ENCODE results near the gene ZNF689.

Gene ZNF689

DNA sequence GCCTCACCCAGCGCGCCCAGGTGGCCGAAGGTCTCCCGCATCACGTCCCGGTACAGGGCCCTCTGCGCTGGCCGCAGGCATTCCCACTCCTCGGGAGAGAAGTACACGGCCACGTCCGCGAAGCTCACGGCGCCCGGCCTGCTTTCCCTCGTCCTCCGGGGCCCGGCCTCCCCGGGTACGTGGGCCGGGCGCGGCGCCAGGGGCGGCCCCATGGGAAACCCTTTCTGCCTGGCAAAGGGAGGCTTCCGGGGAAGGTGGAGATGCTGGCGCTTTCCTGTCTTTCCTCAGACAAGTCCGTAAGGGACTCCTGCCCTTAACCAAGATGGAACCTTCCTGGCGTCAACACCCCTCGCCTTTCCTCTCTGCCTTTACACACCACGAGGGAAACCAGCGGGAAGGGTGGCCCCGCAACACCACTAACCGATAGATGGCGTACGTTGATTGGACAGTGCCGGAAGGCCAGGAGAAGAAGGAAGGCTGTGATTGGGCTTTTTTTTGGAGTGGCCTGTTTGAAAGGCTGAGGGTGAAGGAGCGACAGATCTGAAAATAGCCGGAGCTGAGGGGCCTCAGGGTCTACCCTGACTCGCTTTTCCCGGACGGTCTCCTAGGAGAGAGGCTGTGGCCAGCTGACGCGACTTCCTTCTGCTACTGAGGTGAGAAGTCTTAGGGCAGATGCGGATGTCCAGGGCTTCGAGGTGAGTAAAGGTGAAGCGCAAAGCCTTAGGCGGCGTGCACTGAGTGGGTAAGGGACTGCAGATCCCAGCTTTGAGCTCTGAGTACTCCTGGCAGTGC lies 24.6 kb downstream of the ZNF689 start, which contains the start of gene ZNF785:
ZNF785 (minus strand) TSS at position 298 of the 792 bp plus-strand sequence; CDS start at position 212, 86 bp downstream.
- TF ChIP-seq, protein P1, sequence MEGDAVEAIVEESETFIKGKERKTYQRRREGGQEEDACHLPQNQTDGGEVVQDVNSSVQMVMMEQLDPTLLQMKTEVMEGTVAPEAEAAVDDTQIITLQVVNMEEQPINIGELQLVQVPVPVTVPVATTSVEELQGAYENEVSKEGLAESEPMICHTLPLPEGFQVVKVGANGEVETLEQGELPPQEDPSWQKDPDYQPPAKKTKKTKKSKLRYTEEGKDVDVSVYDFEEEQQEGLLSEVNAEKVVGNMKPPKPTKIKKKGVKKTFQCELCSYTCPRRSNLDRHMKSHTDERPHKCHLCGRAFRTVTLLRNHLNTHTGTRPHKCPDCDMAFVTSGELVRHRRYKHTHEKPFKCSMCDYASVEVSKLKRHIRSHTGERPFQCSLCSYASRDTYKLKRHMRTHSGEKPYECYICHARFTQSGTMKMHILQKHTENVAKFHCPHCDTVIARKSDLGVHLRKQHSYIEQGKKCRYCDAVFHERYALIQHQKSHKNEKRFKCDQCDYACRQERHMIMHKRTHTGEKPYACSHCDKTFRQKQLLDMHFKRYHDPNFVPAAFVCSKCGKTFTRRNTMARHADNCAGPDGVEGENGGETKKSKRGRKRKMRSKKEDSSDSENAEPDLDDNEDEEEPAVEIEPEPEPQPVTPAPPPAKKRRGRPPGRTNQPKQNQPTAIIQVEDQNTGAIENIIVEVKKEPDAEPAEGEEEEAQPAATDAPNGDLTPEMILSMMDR (conservative IDR thresholded peaks at IDR 0.05), result no peak; the same call in 1 of the 2 replicates
- H3K27ac ChIP-seq, result peak within 1 kb of the TSS; percentile 86

DNA sequence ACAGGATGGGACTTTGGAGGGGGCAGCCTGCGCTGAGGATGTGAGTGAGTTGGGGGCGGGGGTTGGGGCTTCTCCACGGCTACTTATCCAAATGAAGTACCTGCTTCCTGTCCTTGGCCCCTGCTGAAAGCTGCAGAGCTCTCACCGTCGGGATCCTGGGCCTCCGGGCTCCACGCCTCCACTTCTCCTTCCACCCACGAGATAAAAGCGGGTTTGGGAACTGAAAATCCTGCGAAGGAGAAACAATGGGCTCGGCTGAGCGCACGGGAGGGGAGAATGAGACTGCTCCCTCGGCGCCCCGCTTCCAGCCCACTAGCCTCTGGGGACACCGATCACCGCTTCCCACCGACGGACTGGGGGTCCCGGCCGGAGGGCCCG lies 25.2 kb downstream of the ZNF689 start:
- peak overlapping the region; percentile 86 for H3K27ac ChIP-seq
- TF ChIP-seq, protein P1 (conservative IDR thresholded peaks at IDR 0.05), result no peak

- TF ChIP-seq, protein P1 (conservative IDR thresholded peaks at IDR 0.05), result no peak
- no peak overlapping the region for H3K27ac ChIP-seq
Measured at GRCh38 chr16:30582611-30583340, 27.4 kb downstream of the ZNF689 start.

DNA sequence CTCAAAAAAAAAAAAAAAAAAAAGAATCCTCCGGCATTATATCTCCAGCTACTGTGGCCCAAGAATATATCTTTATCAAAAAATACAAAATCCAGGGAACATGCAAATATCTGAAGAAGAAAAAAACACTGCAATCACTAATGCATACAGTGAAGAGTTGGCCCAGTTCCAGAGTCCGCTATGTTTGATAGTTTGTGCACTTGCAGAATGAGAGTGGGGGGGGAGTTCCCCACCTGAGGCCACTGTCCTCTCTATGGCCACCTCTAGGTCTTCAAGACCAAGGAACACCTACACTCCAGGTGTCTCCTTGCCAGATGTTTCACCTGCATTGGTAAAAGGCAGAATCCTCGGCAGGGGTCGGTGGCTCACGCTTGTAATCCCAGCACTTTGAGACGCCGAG lies 28.7 kb downstream of the ZNF689 start:
- TF ChIP-seq, protein P1 (conservative IDR thresholded peaks at IDR 0.05), result no peak
- H3K27ac ChIP-seq, result no peak overlapping the region

- TF ChIP-seq, protein P1 (conservative IDR thresholded peaks at IDR 0.05), result no peak
- H3K27ac ChIP-seq, result peak overlapping the region; percentile 61
Measured at GRCh38 chr16:30574678-30575077, 35.5 kb downstream of the ZNF689 start.

DNA sequence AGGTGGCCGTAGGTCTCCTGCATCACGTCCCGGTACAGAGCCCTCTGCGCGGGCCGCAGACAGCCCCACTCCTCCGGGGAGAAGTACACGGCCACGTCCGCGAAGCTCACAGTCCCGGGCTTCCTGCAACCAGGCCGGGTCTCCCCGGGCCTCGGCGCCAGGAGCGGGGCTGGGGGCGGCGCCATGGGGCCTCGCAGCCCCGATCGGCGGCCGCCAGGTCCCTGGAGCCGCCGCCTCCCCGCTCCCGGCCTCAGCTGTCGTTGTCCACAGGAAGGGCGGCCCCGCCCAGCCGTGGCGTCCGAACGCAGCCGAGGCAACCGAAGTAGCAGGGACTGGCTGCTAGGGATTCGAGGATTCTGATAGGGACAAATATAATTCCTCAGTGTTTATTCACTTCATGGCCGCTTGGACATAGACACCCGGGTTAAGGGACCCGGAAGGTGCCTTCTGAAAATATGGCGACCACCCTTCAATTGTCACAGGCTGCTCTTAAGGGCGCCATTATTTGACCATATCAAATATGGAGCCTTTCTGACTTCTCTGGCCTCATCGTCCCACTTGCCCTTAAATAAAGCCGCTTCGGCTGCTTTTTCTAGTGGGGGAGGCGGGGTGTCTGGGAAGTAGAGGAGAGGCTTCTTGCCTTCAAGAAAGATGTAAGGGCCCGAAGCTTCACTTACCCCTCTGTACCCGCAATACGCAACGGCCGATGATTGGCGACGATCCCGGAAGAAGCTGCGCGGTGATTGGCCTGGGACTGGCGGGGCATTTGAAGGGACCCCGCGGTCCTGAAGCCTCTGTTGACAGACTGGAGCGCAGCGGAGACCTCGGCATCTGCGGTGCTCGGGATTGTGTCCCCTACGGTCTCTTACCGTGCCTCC lies 38.5 kb downstream of the ZNF689 start, which contains the start of gene ZNF688:
ZNF688 (minus strand) TSS at position 270 of the 878 bp plus-strand sequence; CDS start at position 185, 85 bp downstream.
- H3K27ac ChIP-seq, result peak within 1 kb of the TSS; percentile 93
- TF ChIP-seq, protein P1 (conservative IDR thresholded peaks at IDR 0.05), result no peak
